GM12878 (cell line): Measurements from ENCODE around the gene FGF11. TPM values are rescaled to one million over a fixed set of nuclear protein-coding genes. Genes with fewer than 3 reads are reported as not detected.

Experiments used
- CREM ChIP-seq: IDR thresholded peaks from 2 replicates; pipeline ENCODE4 v1.6.1; 2014; ENCODE audit warnings: antibody characterized with exemption, low read depth
- EGR1 ChIP-seq, 2 experiments: IDR thresholded peaks; 1 replicate in 1 of 2; 2 replicates in 1 of 2; pipeline ENCODE4 v1.6.1; 2011 to 2012; ENCODE audit warnings: low read depth in 2 of 2, low read length in 2 of 2, borderline replicate concordance in 1 of 2, mild to moderate bottlenecking in 1 of 2, moderate library complexity in 1 of 2
- NR2F1 ChIP-seq: fragments of 450-650 bp; conservative IDR thresholded peaks from 2 replicates; pipeline ENCODE4 v1.6.1; 2017; ENCODE audit warnings: mild to moderate bottlenecking
- RAD21 ChIP-seq: IDR thresholded peaks from 2 replicates; pipeline ENCODE4 v1.6.1; 2011; ENCODE audit warnings: mild to moderate bottlenecking, low read depth, low read length, moderate library complexity; ENCODE audit not compliant: insufficient read depth
- REST ChIP-seq: IDR thresholded peaks from 2 replicates; pipeline ENCODE4 v1.6.1; 2012; ENCODE audit warnings: mild to moderate bottlenecking, low read depth, low read length
- RFX5 ChIP-seq: IDR thresholded peaks from 2 replicates; pipeline ENCODE4 v1.6.1; 2011; ENCODE audit warnings: low read depth, low read length, improper control_type of control experiment
- SKIL ChIP-seq: fragments of 450-650 bp; IDR thresholded peaks from 2 replicates; pipeline ENCODE4 v1.6.1; 2017; ENCODE audit warnings: mild to moderate bottlenecking, low read depth, inconsistent platforms; ENCODE audit not compliant: poor library complexity, severe bottlenecking
- SP1 ChIP-seq: IDR thresholded peaks from one replicate; pipeline ENCODE4 v1.6.1; 2011; ENCODE audit warnings: low read depth, low read length
- YBX1 ChIP-seq: fragments of 450-650 bp; IDR thresholded peaks from 2 replicates; pipeline ENCODE4 v1.6.1; 2016; ENCODE audit warnings: antibody characterized with exemption
- polyA plus RNA-seq, 11 experiments: library from polyadenylated mRNA; depleted of rRNA in 4 of 11; unstranded in 6 of 11; stranded (reverse) in 5 of 11; fragments of >200 nt; fragmentation: Nextera tagmentation in 4 of 11; fragmentation: Illumina TruSeq in 1 of 11; extraction: Ambion mirVana in 4 of 11; extraction: Trizol in 1 of 11; gene quantifications; 1 replicate in 1 of 11; 2 replicates in 10 of 11; pipeline versions ENCODE4 v1.2.1 to v1.2.3, GENCODE V29; 2011 to 2016; ENCODE audit warnings: inconsistent platforms in 2 of 11, missing spikeins in 2 of 11, low read depth in 1 of 11
- total RNA-seq, 4 experiments: library from RNA; depleted of rRNA in 3 of 4; stranded (reverse); fragments of >200 nt in 3 of 4; fragmentation: Illumina TruSeq in 1 of 4; extraction: Trizol in 1 of 4; gene quantifications; 2 replicates each; pipeline versions ENCODE4 v1.2.1 to v1.2.3, GENCODE V29; 2013 to 2021
- TF ChIP-seq, protein P1 (sequence below): IDR thresholded peaks from 2 replicates; pipeline ENCODE4 v1.6.1; 2011; ENCODE audit warnings: low read depth, low read length, improper control_type of control experiment, borderline replicate concordance
- TF ChIP-seq, protein P2 (sequence below): fragments of 450-650 bp; IDR thresholded peaks from 2 replicates; pipeline ENCODE4 v1.6.1; 2017; ENCODE audit warnings: mild to moderate bottlenecking
- TF ChIP-seq, protein P3 (sequence below): IDR thresholded peaks from 2 replicates; pipeline ENCODE4 v1.6.1; 2012; ENCODE audit warnings: low read length, inconsistent platforms

The FGF11 gene
- total and polyA plus RNA-seq, 10 of the 15 experiments (the other 5 are each of a cell fraction or from before 2014, with no cell fraction given) = 0.69 to 21.1 (median 2.6) TPM

GRCh38 chr17:7393613-7394451 lies 45.5 kb upstream of the FGF11 start (continued):
- TF ChIP-seq REST (no peak), RAD21 (peak; percentile 39; the same call in 1 of the 2 replicates), SP1 (peak; percentile 17), CREM (0 out of 2 replicates have a peak, but pooled peaks have one; percentile 3), RFX5 (no peak), EGR1 (IDR thresholded peaks at IDR 0.05; ENCODE audit: borderline replicate concordance in 1 of 2, low read depth in 2 of 2, low read length in 2 of 2) (0 out of 3 replicates have a peak, but pooled peaks of 1 of the 2 experiments have one; percentile 53), NR2F1 (0 out of 2 replicates have a peak, but pooled peaks have one; percentile 22), SKIL (peak; percentile 10), YBX1 (no peak)
- TF ChIP-seq, protein P1, sequence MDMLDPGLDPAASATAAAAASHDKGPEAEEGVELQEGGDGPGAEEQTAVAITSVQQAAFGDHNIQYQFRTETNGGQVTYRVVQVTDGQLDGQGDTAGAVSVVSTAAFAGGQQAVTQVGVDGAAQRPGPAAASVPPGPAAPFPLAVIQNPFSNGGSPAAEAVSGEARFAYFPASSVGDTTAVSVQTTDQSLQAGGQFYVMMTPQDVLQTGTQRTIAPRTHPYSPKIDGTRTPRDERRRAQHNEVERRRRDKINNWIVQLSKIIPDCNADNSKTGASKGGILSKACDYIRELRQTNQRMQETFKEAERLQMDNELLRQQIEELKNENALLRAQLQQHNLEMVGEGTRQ = no peak
- TF ChIP-seq, protein P2, sequence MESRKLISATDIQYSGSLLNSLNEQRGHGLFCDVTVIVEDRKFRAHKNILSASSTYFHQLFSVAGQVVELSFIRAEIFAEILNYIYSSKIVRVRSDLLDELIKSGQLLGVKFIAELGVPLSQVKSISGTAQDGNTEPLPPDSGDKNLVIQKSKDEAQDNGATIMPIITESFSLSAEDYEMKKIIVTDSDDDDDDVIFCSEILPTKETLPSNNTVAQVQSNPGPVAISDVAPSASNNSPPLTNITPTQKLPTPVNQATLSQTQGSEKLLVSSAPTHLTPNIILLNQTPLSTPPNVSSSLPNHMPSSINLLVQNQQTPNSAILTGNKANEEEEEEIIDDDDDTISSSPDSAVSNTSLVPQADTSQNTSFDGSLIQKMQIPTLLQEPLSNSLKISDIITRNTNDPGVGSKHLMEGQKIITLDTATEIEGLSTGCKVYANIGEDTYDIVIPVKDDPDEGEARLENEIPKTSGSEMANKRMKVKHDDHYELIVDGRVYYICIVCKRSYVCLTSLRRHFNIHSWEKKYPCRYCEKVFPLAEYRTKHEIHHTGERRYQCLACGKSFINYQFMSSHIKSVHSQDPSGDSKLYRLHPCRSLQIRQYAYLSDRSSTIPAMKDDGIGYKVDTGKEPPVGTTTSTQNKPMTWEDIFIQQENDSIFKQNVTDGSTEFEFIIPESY = no peak
- TF ChIP-seq, protein P3, sequence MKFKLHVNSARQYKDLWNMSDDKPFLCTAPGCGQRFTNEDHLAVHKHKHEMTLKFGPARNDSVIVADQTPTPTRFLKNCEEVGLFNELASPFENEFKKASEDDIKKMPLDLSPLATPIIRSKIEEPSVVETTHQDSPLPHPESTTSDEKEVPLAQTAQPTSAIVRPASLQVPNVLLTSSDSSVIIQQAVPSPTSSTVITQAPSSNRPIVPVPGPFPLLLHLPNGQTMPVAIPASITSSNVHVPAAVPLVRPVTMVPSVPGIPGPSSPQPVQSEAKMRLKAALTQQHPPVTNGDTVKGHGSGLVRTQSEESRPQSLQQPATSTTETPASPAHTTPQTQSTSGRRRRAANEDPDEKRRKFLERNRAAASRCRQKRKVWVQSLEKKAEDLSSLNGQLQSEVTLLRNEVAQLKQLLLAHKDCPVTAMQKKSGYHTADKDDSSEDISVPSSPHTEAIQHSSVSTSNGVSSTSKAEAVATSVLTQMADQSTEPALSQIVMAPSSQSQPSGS = no peak
